Left forelimb (tissue), 1 donor: ENCODE results near the gene TFCP2.

Experiments
- DNase-seq: peaks from one replicate; pipeline ENCODE4 v3.0.0-alpha.2; 2018; ENCODE audit warnings: low spot score

TFCP2 gene

DNA sequence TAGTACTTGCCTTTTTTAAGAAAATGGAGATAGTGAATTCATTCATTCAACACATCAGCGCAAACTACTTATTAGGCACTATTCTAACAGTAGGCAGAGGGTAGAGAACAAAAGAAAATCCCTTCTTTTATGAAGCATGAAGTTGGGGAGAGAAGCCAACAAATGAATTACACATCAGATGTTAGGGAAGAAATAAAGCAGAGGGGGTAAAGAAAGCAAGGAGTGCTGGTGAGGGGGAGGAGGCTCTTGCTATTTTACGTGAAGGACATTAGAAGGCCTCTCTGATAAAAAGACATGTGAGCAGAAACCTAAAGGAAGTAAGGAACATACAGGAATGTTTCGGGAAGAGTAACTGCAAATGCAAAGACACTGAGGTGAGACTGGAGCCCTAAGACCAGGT, 22.2 kb downstream of the TFCP2 start:
- no peak for DNase-seq

DNA sequence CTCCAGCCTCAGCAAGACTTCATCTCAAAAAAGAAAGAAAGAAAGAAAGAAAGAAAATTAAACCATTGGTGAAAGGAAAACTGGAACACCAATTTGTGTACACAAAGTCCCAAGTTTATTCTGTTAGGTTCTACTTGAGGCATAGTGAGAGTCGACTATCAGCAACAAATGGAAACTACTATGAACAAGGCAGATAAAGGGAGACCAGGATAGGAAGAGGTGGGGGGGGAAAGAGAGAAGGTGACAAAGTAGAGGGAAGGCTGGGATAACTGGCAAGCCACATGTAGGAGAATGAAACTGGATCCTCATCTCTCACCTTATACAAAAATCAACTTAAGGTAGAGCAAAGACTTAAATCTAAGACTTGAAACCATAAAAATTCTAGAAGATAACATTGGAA, 25.6 kb downstream of the TFCP2 start:
- DNase-seq: no peak

DNA sequence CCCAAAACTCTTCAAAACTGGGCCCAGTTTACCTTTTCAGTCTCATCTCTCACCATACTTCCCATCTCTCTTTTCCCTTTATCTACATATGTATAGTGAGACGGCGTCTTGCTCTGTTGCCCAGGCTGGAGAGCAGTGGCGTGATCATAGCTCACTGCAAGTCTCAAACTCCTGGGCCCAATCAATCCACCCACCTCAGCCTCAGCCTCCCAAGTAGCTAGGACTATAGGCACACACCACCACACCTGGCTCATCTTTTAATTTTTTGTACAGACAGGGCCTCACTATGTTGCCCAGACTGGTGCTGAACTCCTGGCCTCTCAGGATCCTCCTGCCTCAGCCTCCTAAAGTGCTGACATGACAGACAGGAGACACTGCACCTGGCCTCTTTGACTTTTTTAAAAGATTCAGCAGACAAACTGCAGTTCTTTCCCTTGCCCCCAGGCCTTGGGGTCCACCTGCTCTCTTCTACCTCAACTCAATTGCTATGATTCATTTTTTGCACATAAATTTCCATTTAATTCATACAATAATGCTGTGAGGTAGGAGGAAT, 33.6 kb downstream of the TFCP2 start:
- DNase-seq: no peak

DNA sequence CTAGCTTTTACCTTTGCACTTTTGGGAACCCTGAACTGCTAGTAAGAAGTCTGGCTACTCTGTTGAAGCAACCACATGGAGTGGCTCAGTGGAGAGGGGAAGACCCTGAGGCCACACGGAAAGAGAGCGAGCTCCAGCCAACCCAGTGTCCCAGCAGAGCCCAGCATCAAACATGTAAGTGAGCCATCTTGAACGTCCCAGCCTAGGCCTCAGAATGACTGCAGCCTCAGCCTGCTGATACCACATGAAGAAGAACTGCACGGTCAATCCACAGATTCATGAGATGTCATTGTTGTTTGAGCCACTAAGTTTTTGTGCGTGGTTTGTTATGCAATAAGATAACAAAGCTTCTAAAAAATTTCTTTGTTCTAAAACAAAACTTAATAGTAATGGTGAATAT, 40.2 kb downstream of the TFCP2 start:
- DNase-seq: no peak

DNA sequence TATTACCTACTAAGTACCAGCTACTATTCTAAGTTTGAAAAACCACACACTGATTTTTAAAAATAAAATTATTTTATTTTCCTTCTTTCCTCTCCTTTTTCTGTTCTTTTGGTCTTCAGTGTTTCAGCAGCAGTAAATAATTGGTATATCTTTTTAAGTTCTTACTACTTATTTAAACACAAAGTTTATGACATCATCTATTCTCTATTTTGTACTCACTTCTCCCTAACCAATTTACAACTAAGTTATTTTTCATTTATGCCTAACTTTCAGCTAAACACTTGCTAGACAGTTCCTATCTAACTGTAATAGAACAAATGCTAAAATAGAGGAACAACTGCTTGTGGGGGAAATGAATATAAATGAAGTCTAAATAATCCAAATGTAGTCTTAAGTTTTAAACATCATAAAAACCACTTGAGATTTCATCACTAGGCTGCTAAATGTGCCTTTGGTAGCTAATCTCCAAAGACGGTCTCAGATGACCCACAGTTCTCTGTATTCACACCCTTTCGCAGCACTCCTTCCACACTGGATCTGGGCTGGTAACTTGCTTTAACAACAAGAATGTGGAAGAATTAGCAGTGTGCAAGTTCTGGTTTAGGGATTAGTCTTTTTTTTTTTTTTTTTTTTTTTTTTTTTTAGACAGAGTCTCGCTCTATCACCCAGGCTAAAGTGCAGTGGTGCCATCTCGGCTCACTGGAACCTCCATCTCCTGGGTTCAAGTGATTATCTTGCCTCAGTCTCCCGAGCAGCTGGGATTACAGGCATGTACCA, 41.0 kb downstream of the TFCP2 start:
- no peak for DNase-seq

DNA sequence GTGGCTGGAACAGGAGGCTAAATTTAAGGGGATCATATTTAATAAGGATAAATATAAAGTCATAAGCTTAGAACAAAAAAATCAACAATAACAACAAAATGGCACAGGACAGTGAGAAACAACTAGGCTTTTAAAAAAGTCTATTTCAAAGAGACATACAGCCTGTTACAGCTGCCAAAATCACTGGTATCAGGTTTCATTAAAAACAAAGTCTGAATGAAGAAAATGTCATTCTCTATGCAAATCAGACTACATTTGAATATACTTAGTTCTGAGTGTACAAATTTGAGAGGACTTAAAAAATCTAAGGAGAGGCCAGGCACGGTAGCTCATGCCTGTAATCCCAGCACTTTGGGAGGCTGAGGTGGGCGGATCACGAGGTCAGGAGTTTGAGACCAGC, 44.0 kb downstream of the TFCP2 start:
- no peak for DNase-seq

DNA sequence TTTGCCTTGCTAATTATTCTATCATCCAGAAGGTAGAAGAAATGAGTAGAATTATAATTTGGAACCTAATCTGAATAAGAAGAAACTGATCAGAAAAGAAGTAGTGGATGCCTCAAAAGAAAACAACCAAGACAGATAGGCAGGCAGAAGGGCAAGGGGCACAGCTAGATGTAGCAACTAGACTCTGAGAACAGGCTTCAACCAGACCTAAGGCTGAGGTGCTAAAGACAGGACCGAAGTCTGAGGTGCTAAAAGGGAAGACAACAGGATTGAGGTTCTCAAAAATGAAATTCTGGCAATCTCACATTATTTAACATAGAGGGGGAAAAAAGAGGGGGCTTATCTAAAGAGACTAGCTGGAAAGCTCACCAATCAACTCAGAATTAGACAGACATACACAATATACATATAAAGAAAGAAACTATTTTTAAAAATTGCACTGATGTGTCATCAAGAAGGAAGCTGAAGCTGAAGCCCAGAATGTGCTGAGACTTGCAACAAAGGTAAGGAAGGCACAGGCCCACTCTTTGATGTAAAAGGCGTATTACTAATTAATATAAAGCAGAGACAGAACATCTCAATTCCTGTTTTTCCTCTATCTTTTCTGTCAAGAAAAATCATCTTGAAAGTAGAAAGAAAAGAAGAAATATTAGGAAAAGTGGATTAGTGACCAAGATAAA, 45.7 kb downstream of the TFCP2 start:
- no peak for DNase-seq

DNA sequence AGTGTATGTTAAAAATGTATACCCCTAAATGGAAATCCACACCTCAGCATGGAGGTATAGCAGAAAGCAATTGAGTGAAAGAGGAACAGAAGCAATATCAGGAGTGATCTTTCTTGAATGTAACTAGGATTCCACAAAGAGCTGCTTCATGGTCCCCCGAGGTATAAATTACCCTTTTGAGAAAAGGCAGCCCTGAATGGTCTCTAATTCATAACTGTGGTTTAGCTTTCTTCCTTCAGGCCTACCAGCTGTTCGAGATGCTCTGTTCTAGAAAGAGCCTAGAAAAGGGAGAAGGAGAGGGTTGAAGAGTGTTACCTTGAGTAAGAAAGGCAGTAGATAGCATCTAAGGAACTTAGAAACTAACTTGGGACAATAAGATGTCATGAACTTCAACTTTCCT, 46.6 kb downstream of the TFCP2 start:
- DNase-seq: no peak

DNA sequence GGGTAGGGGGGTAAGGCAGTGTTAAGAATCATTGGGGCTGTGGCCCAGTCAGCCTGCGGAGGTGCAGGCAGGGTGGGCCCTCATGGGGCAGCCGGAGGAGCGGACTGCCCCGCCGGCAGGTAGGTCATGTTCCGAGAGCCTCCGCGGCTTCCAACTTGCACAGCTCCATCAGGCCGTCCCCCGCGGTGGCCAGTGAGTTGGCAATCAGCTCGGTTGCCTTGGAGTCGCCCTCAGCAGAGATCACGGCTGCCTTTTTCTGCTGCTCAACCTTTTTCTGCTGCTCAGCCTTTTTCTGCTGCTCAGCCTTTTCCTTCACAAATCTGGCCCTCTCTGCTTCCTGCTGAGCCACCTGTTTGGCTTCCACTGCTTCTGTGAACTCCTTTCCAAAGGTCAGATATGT, 48.4 kb downstream of the TFCP2 start:
- no peak for DNase-seq

DNA sequence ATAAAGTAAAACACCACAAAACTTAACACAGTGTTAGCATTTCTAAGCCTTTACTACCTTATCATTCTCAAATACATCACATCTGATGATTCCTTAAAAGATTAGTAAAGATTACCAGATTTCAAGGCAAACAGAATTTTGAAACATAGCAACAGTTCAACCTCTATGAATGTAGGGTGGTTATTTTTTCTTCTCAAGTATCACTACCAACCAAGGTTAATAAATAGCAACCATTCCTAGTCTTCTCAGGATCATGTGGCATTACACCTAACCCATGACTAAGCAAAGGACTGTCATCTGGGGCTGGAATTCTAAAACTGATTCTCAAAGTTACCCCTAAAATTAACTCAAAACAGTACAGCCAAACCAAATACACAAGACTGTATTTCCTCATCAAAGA, 50.1 kb downstream of the TFCP2 start:
- no peak for DNase-seq

DNA sequence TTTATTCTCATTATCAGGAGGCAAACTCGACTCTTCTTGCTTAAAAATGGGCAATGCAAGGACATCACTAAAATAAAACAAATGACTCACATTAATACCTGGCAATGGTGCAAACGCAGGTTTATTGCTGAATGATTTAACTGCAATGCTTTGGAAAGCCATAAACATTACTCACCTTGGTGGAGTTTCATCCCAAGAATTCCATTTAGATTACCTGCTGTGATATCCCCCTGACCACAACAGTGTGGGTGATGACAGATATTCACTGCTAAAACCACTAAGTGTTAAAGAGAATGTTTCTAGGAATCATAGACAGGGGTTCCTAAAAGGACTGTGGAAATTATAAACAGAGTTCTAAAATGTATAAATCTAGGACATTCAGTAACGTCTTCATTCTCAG, 54.2 kb downstream of the TFCP2 start:
- no peak for DNase-seq

DNA sequence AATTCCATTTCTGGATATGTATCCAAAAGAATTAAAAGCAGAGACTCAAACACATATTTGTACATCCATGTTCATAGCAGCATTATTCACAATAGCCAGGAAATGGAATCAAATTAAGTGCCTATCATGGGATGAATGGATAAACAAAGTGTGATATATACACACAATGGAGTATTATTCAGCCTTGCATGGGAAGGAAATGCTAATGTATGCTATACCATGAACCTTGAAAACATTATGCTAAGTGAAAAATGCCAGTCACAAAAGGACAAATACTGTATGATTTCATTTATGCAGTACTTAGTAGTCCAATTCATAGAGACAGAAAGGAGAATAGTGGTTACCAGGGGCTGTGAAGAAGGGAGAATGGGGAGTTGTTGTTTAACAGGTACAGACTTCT, 57.4 kb downstream of the TFCP2 start:
- DNase-seq: no peak

DNA sequence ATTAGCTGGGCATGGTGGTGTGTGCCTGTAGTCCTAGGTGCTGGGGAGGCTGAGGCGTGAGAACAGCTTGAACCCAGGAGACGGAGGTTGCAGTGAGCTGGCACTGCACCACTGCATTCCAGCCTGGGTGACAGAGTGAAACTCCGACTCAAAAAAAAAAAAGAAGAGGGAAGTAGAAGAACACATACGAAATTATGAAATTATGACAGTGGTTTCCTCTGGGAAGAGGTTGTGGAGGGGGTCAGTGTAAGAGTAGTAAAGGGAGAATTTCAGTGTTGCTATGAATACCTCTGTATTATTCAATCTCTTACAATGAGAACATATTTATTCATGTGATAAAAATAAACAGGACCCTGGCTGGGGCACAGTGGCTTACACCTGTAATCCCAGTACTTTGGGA, 64.8 kb downstream of the TFCP2 start:
- no peak for DNase-seq

DNA sequence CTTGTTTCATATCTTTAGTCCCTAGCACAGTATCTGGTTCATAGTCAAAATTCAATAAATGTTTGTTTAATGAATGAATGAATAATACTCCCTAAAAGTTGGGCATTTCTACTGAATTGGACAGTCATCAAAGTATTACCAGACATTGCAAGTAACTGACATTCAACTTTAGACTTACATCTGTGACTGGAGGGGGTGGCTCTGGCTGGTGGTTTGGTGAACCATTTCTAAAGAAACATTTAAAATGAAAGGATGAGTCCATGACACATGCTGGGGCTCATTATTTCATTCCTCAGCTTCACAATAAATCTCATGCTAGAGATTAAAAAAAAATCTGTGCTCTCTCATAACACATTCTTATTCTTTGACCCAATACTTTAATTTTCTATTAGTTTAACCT, 69.0 kb downstream of the TFCP2 start:
- DNase-seq: no peak

DNA sequence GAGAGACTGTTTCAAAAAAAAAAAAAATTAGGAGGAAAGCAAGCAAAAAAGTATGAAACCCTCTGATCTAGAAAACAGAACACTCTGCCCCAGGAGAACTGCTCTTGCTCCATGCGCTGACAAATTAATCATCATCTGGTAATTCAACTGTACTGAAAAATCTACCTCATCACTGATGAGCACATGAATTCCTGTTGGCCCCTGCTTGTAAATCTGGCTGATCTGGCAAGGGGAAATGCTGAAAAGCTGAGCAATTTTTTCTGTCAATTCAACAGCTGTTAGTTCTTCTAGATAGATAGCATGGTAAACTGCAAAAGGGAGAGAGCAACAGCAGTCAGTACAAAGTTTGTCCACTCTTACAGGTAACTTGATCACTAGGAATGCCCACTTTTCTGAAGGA, 74.3 kb downstream of the TFCP2 start:
- no peak for DNase-seq

DNA sequence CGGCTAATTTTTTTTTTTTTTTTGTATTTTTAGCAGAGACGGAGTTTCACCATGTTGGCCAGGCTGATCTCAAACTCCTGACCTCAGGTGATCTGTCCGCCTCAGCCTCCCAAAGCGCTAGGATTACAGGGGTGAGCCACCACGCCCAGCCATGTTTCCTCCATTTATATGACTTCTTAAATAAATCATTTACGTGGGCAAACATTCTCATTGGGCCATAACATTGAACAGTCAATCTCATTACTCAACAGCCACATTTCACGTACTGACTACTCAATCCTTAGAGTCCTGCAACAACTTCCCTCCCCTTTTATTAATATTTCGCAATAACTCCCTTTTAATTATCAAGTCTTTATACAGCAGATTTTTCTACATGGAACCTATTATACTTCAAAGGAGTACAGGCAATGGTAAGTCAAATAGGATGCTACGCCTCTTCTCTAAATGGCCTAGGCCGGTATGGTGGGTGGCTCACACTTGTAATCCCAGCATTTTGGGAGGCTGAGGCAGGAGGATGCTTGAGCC, 82.2 kb downstream of the TFCP2 start:
- no peak for DNase-seq

DNA sequence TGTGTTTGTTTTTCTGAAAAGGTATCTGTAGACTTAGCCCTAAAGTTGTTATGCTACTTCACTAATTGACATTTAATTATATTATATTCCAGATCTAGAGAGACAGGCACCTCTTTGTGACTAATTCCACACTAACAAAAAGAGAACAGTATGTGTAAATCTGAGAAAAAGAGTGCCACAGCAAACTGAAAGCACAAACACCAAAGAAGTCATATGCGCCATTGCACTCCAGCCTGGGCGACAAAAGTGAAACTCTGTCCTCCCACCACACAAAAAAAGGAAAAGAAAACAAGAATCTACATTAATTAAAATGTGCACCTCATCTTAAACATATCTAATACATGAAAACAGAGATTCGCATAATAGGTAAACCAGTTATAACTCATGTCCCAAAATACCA, 85.1 kb downstream of the TFCP2 start:
- DNase-seq: no peak

DNA sequence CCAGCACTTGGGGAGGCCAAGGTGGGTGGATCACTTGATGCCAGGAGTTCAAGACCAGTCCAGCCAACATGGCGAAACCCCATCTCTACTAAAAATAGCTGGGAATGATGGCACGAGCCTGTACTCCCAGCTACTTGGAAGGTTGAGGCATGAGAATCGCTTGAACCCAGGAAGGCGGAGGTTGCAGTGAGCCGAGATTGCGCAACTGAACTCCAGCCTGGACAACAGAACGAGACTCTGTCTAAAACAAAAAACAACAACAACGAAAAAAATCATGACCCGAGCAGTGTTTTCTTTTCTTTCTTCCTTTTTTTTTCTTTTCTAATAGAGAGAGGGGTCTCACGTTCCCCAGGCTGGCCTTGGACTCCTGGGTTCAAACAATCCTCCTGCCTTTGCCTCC, 86.0 kb downstream of the TFCP2 start:
- DNase-seq: no peak

DNA sequence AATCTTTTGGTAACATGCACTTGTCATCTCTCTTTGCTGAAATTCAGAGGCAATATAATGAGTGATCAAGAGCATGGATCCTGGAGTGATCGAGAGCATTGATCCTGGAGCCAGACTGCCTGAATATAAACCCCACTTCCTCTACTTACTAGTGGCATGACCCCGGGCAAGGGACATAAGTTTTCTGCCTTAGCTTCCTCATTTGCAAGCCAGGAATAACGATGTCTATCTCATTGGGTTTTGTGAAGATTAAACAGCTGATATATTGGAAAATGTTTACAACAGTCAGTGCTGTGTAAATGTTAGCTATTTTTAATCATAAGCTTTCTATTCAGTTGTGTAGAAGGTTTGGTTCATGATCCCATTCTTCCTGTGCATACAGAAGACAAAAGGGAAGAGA, 87.2 kb downstream of the TFCP2 start:
- DNase-seq: no peak

DNA sequence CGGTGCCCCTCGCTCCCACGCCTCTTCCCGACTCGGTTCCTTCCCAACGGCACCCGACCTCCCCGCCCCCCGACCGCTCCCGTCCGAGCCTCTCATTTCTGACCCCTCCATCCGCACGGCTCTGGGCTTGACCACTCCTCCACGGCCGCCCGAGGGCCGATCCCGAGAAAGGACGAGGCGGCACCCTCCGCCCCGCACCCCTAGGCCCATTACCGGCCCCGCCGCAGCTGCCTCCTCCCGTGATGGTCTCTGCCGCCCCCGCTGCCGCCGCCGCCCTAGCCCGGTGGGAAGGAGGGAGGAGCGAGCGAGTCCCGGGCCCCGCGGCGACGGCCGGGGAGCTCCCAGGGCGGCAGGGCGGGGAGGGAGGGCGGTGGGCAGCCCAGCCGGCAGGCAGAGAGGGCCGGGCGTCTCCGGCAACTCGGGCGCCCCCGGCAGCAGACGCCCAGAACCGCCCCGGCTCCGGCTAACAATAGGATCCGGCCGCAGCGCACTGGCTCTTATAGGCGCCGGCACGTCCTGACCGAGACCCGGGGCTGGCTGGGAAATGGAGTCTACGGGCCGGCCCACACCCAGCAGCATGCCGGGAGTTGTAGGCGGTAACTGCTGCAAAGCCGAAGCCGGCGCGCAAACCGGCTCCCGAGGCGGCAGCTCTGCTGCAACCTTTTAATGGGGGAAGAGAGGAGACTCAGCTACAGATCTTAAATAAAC, 89.7 kb downstream of the TFCP2 start, which contains the start of gene CSRNP2:
Gene CSRNP2 (minus strand): TSS at position 471 of the 708 bp plus-strand sequence. CDS start 7,035 bp downstream, outside the sequence.
- DNase-seq: peak; percentile 98

DNA sequence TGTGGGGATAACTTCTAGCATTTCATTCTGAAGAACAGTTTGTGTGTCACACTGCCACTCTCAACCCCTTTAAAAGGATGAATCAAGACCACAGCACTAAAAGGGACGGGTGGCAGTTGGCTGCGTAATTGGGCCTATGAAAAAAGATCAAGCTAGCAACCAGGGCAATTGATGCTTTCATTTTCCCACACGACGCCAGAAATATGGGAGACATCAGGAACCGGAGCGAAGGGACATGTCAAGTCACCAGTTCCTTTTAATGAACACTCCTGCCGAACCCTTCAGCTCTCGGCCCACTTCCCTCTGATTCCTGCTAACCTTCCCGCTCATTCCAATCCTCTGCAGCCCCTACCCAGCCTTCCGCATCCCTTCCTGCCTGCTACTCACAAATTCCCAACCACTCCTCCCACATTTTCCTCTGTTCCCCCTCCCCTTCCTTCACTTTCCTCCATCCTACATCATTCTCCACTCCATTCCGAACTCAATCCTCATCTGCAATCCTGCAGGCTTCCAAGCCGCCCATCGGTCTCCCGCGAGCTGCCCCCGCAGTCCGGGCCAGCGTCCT, 90.3 kb downstream of the TFCP2 start:
- DNase-seq: no peak

DNA sequence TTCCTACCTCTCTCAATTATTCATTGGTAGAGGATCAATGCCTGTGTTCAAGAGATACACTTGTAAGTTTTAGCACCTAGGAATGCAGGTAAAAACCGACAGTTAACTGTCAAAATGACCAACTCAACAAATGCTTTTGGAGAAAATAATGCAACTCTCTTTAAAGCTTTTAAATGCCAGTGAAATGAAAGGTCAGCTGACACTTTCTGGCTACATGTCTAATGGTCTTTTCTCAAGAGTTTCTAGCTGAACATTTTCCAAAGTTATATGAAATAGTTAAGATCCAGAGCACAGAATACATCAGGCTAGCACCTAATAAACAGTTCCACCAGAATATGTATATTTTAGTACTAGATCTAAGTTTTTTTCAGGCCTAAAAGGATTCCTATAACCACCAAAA, 91.5 kb downstream of the TFCP2 start:
- no peak for DNase-seq
